ENCODE data around the gene MBLAC2. TPM values are rescaled to one million over a fixed set of nuclear protein-coding genes. Genes with fewer than 3 reads are reported as not detected.

The MBLAC2 gene
- polyA plus RNA-seq (ENCODE audit: insufficient read length in 4 of 4): 10 to 100 TPM in 3 of 4 donors, 1 to 10 TPM in 1; 9.8 to 13.9 (median 11.3) TPM

DNA sequence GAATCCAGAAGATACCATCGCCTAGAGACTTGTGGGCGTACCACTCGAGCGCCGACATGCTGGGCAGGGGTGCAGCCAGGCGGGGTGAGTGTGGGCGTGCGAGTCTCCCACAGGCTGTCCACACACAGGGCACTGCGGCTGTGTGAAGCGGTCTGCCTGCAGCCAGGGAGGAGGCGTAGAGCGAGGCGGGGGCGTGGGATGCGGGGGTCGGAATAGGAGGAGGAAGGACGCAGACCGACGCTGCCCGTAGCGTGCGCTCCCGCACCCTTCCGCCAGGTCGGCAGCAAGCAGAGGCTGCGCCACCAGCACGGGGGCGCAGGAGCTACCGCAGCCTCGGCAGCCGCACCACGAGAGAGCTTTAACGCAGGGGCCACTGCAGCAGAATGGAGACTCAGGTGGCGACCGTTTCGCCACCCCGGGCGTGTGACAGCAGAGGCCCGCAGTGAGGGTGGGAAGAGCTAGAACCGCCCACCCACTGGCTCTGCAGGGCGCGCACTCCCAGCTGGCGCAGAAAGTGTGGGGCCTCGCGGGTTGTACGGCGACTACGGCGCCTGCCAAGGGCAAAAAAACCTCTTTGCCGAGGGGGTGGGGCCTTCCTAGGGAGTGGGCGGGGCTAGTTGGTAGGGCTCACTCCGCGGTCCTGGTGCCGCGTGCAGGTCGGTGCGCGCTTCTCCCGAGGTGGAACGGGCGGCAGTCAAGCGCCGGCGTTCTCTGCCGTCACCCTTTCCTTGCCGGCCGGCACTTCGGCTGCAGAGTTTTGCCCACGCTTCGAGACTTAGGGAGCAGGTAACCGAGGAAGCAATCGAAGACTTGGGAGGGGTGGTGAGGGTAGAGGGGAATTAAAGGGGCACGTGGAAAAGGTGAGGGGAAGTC, at the start of gene MBLAC2, which contains the start of gene POLR3G:
Gene MBLAC2 (minus strand): TSS at position 537 of the 873 bp plus-strand sequence. CDS start 479 bp downstream, at position 58.
Gene POLR3G (plus strand): TSS at position 630 of the 873 bp plus-strand sequence. CDS start 10,704 bp downstream, outside the sequence.
- peak; percentile 78 to 84 (median 81) for DNase-seq (ENCODE audit: low read depth in 4 of 4, low spot score in 3 of 4)

GRCh38 chr5:90519081-90519480, 44.5 kb upstream of the MBLAC2 start:
- no peak for DNase-seq (ENCODE audit: low read depth in 4 of 4, low spot score in 3 of 4)

GRCh38 chr5:90518661-90519060, 44.1 kb upstream of the MBLAC2 start:
- DNase-seq (ENCODE audit: low read depth in 4 of 4, low spot score in 3 of 4): no peak

- DNase-seq (ENCODE audit: low read depth in 4 of 4, low spot score in 3 of 4): no peak
Observed at GRCh38 chr5:90514520-90514919, 39.9 kb upstream of the MBLAC2 start.

GRCh38 chr5:90510438-90510837, 35.9 kb upstream of the MBLAC2 start:
- no peak for DNase-seq (ENCODE audit: low read depth in 4 of 4, low spot score in 3 of 4)

DNA sequence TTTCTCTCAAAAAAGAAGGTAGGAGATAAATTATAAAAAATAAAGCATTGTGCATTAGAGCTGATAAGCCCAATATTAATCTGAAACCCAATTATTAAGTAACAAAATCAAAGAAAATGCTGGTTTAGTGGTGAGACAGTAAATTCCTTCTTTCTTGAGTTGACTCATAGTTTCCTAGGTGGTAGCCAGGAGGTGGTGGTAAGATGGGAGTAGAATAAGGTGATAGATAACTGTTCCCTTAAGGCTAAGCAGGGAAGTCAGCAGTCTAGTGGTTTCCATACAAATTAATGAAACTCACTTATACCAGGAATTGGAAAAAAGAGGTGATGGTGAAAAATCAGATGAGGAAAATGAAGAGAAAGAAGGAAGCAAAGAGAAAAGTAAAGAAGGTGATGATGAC, 31.6 kb upstream of the MBLAC2 start:
- DNase-seq (ENCODE audit: low read depth in 4 of 4, low spot score in 3 of 4): no peak

GRCh38 chr5:90504743-90505142, 30.2 kb upstream of the MBLAC2 start:
- DNase-seq (ENCODE audit: low read depth in 4 of 4, low spot score in 3 of 4): no peak

GRCh38 chr5:90503596-90503995, 29.0 kb upstream of the MBLAC2 start:
- DNase-seq (ENCODE audit: low read depth in 4 of 4, low spot score in 3 of 4): no peak

DNA sequence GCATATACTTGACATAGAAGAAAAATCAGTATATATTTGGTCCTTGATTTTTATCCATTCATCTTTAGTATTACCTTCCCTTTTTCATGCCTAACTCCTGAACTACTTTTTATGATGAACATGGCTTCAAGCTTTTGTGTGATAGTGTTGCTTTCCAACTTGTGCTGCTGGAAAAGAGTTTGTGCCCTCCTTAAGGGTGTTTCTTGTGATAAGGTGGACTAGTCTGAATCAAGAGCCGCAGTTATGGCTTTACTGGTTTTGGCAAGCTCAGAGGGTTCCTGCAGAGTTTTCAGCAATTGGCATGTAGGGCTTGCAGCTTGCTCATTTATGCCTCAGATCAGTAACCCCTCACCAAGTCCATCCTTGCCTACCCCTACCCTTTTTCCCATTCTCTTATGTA, 20.6 kb upstream of the MBLAC2 start:
- DNase-seq (ENCODE audit: low read depth in 4 of 4, low spot score in 3 of 4): no peak

DNA sequence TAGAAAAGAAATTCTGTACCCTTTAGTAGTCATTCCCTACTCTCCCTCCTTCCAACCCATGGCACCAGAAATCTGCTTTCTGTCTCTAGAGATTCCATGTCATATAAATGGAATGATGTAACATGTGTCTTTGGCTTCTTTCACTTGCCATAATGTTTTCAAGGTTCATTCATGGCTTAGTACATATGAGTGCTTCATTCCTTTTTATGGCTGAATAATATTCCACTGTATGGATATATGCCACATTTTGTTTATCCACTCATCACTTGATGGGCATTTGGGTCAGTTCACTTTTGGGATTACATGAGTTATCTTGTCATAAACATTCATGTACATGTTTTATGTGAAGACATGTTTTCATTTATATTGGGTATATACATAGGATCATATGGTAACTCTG, 19.5 kb upstream of the MBLAC2 start:
- no peak for DNase-seq (ENCODE audit: low read depth in 4 of 4, low spot score in 3 of 4)

GRCh38 chr5:90488791-90489190, 14.2 kb upstream of the MBLAC2 start:
- no peak for DNase-seq (ENCODE audit: low read depth in 4 of 4, low spot score in 3 of 4)

DNA sequence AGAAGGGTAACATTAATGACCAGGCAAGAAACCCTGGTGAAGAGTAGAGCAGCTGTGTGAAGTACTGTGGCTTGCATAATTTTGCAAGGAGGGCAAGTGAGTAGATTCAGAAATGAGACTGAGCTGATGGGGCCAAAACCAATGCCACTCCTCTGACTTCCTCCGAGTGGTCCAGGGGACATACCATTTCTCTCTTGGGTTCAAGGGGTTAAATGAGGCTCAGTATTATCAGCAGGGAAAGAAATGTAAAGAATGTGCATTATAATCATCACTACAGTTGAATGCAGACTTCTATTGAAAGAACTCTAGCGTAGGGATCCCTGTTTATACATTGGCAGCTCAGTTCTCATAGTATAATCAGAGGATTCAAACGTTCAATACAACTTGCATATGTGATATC, 10.0 kb upstream of the MBLAC2 start:
- DNase-seq (ENCODE audit: low read depth in 4 of 4, low spot score in 3 of 4): no peak

DNA sequence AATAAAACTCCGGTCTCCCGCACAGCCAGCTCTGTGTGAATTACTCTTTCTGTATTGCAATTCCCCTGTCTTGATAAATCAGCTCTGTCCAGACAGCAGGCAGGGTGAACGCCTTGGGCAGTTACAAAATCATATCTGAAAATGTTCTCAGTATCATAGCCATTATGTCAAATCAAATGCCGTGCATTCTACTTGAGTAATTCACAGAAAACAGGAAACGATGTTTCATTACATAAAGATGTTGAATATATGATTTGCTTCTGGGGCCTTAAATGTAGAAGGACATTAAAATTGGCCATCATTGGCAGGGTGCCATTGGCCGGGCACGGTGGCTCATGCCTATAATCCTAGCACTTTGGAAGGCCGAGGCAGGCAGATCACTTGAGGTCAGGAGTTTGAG, 8.6 kb upstream of the MBLAC2 start:
- no peak for DNase-seq (ENCODE audit: low read depth in 4 of 4, low spot score in 3 of 4)

DNA sequence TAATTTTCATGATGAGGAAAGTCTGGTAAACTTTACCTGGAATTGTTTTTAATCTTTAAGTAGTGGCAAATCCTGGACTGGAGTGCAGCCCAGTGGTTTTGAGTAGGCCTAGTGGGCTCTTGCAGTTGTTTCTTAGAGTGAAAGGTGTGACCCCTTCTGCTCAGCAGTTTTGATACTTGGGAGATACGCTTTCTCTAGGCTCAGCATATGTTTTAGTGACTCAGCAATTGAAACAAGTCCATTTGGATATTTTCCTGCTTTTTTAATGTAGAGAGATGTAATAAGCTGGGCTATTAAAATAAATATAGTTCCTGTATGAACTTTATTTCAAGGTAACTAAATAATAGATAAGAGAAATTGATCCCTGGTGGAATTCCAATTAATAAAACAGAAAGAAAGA, 6.1 kb upstream of the MBLAC2 start:
- no peak for DNase-seq (ENCODE audit: low read depth in 4 of 4, low spot score in 3 of 4)

- DNase-seq (ENCODE audit: low read depth in 4 of 4, low spot score in 3 of 4): no peak
Observed at GRCh38 chr5:90479611-90480385, 5.2 kb upstream of the MBLAC2 start.

DNA sequence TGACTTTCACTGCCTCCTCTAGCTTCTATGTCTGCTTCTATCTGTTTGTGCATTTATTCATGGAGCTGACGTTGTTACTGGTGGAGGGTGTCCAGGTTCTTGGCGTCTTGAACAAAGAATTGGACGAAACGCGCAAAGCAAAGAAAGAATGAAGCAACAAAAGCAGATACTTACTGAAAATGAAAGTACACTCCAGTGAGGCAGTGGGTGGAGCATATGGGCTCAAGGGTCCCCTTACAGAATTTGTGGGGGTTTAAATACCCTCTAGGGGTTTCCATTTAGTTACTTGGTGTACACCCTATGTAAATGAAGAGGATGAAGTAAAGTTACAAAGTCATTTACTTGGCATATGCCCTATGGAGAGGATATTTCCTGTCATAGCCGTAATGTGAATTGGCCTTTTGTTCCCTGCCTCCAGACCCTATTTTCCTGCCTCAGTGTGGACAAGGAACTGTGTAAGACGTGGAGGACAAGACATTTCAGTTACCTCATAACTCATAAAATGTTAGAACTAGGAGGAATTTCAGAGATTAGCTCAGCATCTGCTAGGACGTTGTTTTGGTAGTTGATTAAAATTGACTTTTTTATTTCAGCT, 3.1 kb upstream of the MBLAC2 start:
- no peak for DNase-seq (ENCODE audit: low read depth in 4 of 4, low spot score in 3 of 4)

GRCh38 chr5:90477073-90477472, 2.5 kb upstream of the MBLAC2 start:
- DNase-seq (ENCODE audit: low read depth in 4 of 4, low spot score in 3 of 4): no peak

GRCh38 chr5:90476391-90476790, 1.8 kb upstream of the MBLAC2 start:
- DNase-seq (ENCODE audit: low read depth in 4 of 4, low spot score in 3 of 4): no peak

DNA sequence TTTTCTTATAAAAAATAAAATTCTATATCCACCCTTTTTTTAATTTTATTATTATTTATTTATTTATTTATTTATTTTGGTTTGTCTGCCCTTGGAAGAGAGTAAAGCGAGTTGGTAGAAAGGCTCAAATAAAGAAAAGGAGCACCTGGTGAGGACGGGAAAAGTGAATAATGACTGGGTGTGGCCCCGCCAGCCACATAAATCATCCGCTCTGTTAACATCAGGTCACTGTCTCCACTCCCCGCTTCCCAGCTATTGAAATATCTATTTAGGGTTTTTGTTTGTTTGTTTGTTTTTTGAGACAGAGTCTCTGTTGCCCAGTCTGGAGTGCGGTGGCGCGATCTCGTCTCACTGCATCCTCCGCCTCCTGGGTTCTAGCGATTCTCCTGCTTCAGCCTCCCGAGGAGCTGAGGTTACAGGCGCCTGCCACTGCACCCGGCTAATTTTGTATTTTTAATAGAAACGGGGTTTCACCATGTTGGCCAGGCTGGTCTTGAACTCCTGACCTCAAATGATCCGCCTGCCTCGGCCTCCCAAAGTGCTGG, 937 bp upstream of the MBLAC2 start:
- no peak for DNase-seq (ENCODE audit: low read depth in 4 of 4, low spot score in 3 of 4)

GRCh38 chr5:90473396-90474234, 956 bp downstream of the MBLAC2 start:
- peak; percentile 9 to 31 (median 22) for DNase-seq (ENCODE audit: low read depth in 4 of 4, low spot score in 3 of 4)
